NCI-H146 treated with DMSO at 0.1 percent for 48 hours (cell line): ENCODE data around the gene RHBDD2.

Source experiments
- DNase-seq: peaks from one replicate; lab custom pipeline; 2025; ENCODE audit not compliant: unreplicated experiment; lab: John Stamatoyannopoulos, UW

Gene RHBDD2

GRCh38 chr7:75916259-75916658 is 37.4 kb downstream of the RHBDD2 start:
- DNase-seq, result no peak

GRCh38 chr7:75916685-75917634 is 38.1 kb downstream of the RHBDD2 start:
- DNase-seq, result no peak

GRCh38 chr7:75920431-75921161 is 41.8 kb downstream of the RHBDD2 start:
- no peak for DNase-seq

- DNase-seq, result no peak
These were observed 42.6 kb downstream of the RHBDD2 start for GRCh38 chr7:75921479-75921878.

GRCh38 chr7:75922966-75923603 is 44.3 kb downstream of the RHBDD2 start:
- no peak for DNase-seq

- DNase-seq, result no peak
These were observed 45.4 kb downstream of the RHBDD2 start for GRCh38 chr7:75924256-75924655.

GRCh38 chr7:75924889-75925288 is 46.1 kb downstream of the RHBDD2 start:
- no peak for DNase-seq

- DNase-seq, result no peak
These were observed 47.0 kb downstream of the RHBDD2 start for GRCh38 chr7:75925717-75926435.

- no peak for DNase-seq
These were observed 49.7 kb downstream of the RHBDD2 start for GRCh38 chr7:75928568-75928914.

- peak; percentile 92 for DNase-seq
These were observed 52.8 kb downstream of the RHBDD2 start for GRCh38 chr7:75931680-75932079.

GRCh38 chr7:75937958-75938786 is 59.3 kb downstream of the RHBDD2 start:
- no peak for DNase-seq
